ENCODE measurements around the gene ABCC12.
"Not testable (repeated sequence)": the region's sequence is repeated elsewhere in the genome, so short reads cannot be mapped to it uniquely, and the experiment has no call there.

The ABCC12 gene

DNA sequence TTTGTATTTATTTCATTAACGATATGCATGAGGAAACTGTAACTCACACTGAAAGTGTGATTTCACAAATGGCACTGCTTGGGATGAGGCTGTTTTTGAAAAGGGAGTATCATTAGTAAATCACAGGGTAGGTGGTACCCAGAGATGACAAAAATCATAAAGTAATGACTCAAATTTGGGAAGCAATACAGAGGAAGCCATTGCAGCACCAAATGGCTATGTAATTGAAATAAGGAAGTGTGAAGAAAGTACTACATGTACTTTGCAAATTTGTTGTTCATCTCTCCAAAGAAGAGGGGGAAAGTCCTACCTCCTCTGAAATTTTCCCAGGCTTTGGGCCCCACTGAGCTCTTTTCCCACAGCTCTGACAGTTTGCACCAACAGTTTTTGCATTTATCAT is 12.3 kb upstream of the ABCC12 start:
- no peak overlapping the region for H3K27ac ChIP-seq
- H3K4me3 ChIP-seq = no peak overlapping the region

- H3K4me3 ChIP-seq, H3K27ac ChIP-seq: not testable (repeated sequence)
Observed at GRCh38 chr16:48166617-48167016, 10.8 kb upstream of the ABCC12 start.

GRCh38 chr16:48165961-48166578 is 10.3 kb upstream of the ABCC12 start:
- H3K27ac ChIP-seq = no peak overlapping the region
- H3K4me3 ChIP-seq = no peak overlapping the region

DNA sequence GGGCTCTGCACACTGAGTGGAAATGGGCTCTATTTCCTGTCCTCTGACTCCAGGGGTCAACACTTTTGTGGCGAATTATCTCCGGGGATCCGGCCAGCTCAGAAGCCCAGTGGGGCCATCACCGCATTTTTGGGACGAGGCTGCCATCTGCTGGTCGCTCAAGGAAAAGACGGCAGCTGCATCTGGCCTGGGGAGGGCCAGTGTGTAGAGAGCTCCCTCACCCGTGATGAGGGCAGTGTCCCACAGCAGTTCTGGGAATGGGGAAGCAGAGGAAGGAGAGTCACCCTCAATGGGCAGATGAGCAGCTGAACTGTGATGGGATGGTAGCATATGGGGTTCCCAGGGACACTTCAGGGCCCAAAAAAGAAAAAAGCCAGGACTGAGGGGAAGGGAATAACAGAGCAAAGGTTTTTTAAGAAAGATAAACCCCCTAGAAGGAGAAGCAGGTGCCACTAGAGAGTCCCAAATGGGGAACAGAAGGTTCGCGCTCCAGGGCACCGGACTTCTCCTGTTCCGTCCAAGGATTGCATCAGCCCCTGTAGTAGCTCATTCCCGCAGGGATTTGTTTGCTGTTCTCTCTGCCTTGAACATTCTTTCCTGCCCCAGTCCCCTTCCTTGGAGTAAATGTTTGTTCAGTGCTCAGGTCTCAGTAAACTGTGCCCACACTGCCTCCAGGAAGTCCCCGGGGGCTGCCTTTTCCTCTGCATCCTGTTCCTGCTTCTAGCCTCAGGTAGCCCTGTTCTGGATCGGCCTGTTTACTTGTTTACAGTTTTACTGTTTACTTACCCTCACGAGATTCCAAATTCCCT is 9.3 kb upstream of the ABCC12 start:
- Histone ChIP-seq H3K4me3 (no peak overlapping the region), H3K27ac (no peak overlapping the region)

DNA sequence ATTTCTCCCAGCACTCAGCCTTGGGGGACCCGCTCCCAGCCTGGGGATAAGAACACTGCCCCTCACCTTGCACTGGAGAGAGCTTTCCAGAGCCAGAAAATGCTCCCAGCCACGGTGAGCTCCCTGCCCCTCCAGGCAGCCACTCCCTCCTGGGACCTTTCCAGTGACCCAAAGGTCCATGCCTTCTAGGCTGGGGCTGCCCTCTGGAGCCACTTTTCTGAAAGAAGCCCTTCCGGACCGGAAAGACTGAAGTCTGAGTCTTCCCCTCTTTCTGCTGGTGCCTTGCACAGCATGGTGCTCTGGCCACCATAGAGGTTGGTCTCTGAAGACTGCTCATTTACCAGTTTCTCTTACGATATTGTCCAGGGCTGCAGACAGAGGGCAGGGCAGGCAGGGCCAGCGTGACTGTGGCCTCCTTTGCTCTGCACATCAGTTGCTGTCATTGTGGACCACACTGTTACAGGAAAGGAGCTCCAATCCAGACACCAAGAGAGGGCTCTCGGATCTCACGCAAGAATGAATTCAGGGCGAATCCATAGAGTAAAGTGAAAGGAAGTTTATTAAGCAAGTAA is 7.1 kb upstream of the ABCC12 start:
- no peak overlapping the region for H3K4me3 ChIP-seq
- no peak overlapping the region for H3K27ac ChIP-seq

DNA sequence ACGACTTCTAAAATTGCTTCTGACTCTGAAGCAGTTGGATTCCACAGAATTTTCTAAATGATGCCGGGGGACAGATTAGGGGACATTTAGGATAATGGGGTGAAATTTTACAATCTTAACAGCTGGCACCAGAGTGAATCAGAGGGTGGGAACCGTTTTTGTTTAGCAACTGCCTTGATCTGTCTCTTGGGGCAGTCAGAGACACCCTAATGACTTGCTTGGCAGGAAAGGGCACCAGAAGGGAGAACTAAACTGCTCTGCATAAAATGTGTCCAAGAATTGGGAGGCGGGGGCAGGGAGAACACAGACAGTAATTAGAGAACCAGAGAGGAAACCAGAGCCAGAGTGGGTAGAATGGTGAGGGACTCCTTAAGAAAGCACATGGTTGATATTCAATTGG is 6.1 kb upstream of the ABCC12 start:
- Histone ChIP-seq H3K27ac (no peak overlapping the region), H3K4me3 (no peak overlapping the region)

GRCh38 chr16:48160575-48160974 is 4.8 kb upstream of the ABCC12 start:
- no peak overlapping the region for H3K4me3 ChIP-seq

DNA sequence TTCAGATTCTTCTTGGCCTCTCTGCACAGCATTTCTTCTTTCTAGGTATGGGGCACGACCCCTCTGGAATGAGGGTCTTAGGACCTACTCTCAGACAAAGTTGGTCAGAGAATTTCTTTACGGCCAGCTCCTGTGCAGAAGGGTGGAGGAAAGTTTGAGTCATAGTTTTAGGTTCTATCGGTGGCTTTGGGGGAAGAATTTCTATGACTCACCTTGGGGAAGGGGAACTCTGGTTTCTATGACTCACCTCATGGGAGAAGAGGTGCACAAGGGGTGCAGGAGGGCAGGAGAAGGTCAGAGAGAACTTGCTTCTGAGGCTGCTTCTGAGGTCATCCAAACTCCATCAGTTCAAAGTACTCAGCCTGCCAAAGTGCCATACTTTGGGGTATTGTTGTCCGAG is 2.5 kb upstream of the ABCC12 start:
- no peak overlapping the region for H3K27ac ChIP-seq
- H3K4me3 ChIP-seq = no peak overlapping the region

More at GRCh38 chr16:48160575-48160974, 4.8 kb upstream of the ABCC12 start:
- H3K27ac ChIP-seq = no peak overlapping the region

GRCh38 chr16:48157794-48158193 is 2.0 kb upstream of the ABCC12 start:
- no peak overlapping the region for H3K4me3 ChIP-seq
- H3K27ac ChIP-seq = no peak overlapping the region

GRCh38 chr16:48157302-48157701 is 1.5 kb upstream of the ABCC12 start:
- Histone ChIP-seq H3K4me3 (no peak overlapping the region), H3K27ac (no peak overlapping the region)

DNA sequence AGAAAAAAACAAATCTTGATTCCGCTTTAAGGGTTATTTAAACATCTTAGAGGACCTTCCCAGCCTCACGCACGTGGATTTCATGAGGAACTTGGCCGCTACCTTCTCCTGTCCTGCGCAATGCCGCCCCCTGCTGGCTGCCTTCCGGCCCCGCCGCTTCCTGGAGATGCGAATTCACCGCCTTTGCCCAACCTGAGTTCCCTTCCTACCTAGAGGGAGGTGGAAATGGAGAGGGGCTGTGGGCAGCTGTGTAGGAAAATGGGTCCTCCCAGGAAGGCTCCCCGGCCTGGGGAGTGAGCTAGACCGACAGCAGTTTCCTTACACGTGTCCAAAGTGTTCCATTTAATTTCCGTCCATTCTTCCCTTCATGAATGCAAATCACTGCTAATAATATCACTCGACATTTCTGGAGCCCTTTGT is 1.0 kb upstream of the ABCC12 start:
- H3K4me3 ChIP-seq = no peak overlapping the region
- H3K27ac ChIP-seq = no peak overlapping the region

- Histone ChIP-seq H3K4me3 (no peak overlapping the region), H3K27ac (no peak overlapping the region)
Observed at GRCh38 chr16:48153774-48154173, 2.0 kb downstream of the ABCC12 start.

- no peak overlapping the region for H3K4me3 ChIP-seq
Observed at GRCh38 chr16:48152226-48152625, 3.6 kb downstream of the ABCC12 start.

GRCh38 chr16:48150707-48151106 is 5.1 kb downstream of the ABCC12 start:
- no peak overlapping the region for H3K27ac ChIP-seq

More at GRCh38 chr16:48152226-48152625, 3.6 kb downstream of the ABCC12 start:
- H3K27ac ChIP-seq = no peak overlapping the region

GRCh38 chr16:48146710-48147109 is 9.1 kb downstream of the ABCC12 start:
- Histone ChIP-seq H3K27ac (no peak overlapping the region), H3K4me3 (no peak overlapping the region)

More at GRCh38 chr16:48150707-48151106, 5.1 kb downstream of the ABCC12 start:
- H3K4me3 ChIP-seq = no peak overlapping the region

GRCh38 chr16:48146131-48146530 is 9.7 kb downstream of the ABCC12 start:
- Histone ChIP-seq H3K4me3 (no peak overlapping the region), H3K27ac (no peak overlapping the region)

DNA sequence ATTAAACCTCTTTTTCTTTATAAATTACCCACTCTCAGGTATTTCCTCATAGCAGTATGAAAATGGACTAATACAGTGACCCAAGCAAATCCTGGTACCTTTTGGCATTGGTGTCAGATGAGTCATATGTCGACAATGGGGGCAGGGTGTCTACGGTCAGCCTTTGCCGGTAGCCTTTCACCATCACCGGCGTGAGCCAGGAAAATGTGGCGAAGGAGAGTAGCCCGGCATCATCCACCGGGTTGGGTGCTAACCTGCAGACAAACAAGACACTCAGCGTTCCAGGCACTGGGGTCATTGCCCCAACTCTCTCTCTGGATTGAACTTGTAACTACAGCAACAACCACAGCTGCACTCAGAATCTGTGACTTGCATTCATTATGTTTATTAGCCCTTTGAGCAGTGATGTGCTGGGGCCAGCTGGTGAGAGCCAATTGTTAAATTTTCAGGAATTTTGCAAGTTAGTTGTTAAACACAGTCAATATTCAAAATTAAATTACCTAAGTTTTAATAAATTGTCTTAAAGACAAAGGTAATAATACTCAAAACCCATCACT is 11.9 kb downstream of the ABCC12 start:
- no peak overlapping the region for H3K4me3 ChIP-seq

GRCh38 chr16:48140821-48141220 is 15.0 kb downstream of the ABCC12 start:
- H3K27ac ChIP-seq = no peak overlapping the region
- no peak overlapping the region for H3K4me3 ChIP-seq

More for the DNA sequence above, 11.9 kb downstream of the ABCC12 start:
- no peak overlapping the region for H3K27ac ChIP-seq

GRCh38 chr16:48139517-48139916 is 16.3 kb downstream of the ABCC12 start:
- Histone ChIP-seq H3K27ac (no peak overlapping the region), H3K4me3 (no peak overlapping the region)

DNA sequence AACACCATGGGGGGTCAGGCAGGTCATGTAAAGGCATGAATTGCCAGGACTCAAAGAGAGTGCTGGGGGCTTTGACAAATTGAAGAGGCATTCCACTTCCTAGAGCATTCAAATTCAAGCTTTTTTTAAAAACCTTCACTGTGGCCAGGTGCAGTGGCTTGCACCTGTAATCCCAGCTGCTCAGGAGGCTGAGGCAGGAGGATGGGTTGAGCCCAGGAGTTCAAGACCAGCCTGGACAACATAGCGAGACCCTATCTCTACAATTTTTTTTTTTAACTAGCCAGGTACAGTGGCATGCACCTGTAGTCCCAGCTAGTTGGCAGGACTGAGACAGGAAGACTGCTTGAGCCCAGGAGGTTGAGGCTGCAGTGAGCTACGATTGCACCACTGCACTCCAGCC is 17.2 kb downstream of the ABCC12 start:
- Histone ChIP-seq H3K27ac (no peak overlapping the region), H3K4me3 (no peak overlapping the region)

GRCh38 chr16:48137822-48138221 is 18.0 kb downstream of the ABCC12 start:
- Histone ChIP-seq H3K27ac (no peak overlapping the region), H3K4me3 (no peak overlapping the region)

All from skin epidermis (tissue), 12 donors.